Suppressor macrophage (primary cell): ENCODE data around the gene TNFRSF25.
"Not testable (repeated sequence)": the region's sequence is repeated elsewhere in the genome, so short reads cannot be mapped to it uniquely, and the experiment has no call there.

Experiments
- DNase-seq, 4 experiments: peaks; one replicate each; pipeline ENCODE4 v3.0.0-alpha.2; 2020 to 2022

Gene TNFRSF25

GRCh38 chr1:6470132-6471085 is 4.4 kb upstream of the TNFRSF25 start:
- no peak for DNase-seq

- DNase-seq = no peak
These were observed 2.9 kb upstream of the TNFRSF25 start for GRCh38 chr1:6468729-6469461.

GRCh38 chr1:6467744-6468688 is 2.0 kb upstream of the TNFRSF25 start:
- DNase-seq = no peak

GRCh38 chr1:6467224-6467623 is 1.3 kb upstream of the TNFRSF25 start:
- no peak for DNase-seq

- DNase-seq = no peak
These were observed 778 bp upstream of the TNFRSF25 start for GRCh38 chr1:6466751-6467150.

DNA sequence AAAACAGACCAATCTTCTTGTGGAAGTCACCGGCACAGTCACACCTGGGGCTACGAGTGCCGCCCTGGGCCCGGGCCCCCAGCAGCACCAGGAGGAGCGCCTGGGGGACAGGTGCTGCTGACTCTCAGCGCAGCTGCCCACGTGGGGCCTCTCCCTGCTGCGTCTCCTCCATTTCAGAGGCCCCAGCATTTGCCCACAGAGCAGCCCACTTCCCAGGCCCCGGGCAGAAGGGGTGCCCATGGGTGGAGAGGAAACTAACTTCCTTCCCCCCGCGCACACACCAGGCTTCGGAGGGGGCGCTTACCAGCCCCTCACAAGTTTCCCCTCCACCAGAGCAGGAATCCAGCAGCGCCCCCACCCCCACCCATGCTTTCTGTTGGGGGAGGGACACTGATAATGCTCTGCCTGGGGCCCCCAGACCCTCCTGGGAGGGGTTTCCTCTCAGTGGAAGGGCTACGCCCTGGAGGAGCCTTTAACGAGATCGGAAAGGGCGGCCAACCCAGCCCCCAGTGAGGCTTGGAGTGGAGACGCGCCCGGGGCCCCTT is 440 bp downstream of the TNFRSF25 start:
- no peak for DNase-seq

DNA sequence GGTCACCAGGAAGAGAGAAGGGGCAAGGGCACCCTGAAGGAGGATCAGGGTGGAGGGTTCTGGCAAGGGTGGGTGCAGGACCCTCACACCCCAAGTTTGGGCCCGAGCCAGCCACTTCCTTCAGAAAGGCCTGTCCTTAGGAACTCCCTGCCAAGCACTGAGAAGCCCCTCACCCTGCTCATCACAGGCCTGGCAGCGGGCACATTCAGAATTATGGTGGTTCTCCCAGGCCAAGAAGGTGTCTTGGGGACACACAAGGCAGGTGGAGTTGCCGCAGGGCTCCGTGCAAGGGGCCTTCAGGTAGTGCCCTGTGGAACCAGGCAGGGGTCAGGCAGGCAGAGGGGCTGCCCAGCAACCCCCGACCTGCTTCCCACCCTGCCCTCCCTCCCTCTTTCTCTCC is 1.1 kb downstream of the TNFRSF25 start:
- DNase-seq = no peak

GRCh38 chr1:6464514-6464836 is 1.5 kb downstream of the TNFRSF25 start:
- no peak for DNase-seq

DNA sequence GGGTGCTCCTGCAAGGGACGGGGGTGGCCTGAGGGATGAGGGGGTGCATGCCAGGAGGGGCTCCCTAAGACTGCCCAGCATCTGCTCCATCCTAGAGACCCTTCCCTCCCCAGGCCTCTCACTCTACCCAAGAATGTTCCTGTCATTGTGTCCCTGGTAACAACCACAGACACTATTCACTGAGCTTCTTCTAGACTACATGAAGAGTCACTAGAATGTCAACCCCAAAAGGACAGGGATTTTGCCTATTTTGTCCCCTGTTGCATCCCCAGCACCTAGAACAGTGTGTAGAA is 2.9 kb downstream of the TNFRSF25 start:
- no peak for DNase-seq

DNA sequence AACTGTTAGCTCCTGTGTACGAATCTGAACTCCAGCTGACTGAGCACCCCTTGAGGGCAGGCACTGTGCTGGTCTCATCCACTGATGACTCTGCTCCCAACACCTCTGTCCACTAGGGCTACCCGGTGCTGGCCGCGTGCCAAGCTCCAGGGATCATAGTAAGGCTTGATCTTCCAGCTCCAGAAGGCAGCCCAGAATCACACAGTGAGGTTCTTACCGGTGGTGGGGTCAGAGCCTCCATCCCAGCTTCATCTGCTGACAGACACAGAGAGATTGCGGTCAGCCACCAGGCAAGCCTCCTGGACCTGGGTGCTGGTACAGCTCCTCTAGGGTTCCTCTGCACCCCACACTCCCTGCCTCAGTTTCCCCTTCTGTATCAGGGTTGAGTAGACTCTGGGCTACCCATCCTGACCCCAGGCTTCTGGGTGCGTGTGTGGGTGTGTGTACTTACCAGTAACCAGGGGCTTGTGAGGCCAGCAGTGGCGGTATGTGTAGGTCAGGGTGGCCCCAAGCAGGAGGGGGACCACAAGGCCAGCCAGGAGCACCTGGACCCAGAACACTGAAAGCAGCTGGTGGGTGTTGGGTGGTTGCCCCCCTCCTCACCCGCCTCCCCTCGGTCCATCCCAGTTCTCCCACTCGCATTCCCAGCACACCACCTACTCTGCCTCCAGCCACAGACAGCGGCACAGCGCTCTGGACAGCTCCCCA is 3.4 kb downstream of the TNFRSF25 start:
- DNase-seq = no peak

GRCh38 chr1:6461538-6462411 is 4.2 kb downstream of the TNFRSF25 start:
- no peak for DNase-seq

GRCh38 chr1:6461051-6461530 is 4.9 kb downstream of the TNFRSF25 start:
- no peak for DNase-seq

DNA sequence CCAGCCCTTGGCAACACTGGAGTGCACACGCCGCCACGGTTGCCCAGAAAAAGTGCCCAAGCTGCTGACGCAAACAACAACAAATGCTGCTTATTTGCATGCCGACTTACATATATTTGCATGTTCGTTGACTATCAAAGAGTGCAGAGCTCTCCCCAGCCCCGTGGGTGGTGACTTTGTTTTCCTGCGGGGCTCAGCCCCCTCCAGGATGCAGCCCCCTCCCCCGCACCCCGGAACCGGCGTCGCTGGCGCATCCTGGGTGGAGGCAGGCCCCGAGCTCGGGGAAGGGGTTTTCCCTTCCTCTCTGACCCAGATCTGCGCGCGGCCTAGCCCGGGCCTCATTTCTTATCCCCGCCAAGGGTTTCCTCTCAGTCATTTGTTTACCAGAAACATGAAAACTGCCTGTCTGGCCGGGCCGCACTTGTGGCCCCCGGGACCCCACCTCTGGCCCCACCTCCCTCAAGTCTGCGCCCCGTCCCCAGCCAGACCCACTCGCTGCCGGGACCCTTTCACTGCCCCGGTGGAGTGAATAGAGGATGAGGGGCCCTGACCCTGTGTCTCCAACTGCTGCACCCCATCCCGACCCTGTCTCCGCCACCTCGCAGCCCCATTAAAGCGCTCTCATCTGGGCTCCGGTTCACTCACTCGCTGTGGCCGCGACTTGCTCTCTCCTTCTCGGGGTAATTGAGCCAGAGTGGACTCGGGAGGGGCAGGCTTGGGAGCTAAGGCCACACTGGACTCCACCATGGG is 5.5 kb downstream of the TNFRSF25 start:
- DNase-seq = no peak

DNA sequence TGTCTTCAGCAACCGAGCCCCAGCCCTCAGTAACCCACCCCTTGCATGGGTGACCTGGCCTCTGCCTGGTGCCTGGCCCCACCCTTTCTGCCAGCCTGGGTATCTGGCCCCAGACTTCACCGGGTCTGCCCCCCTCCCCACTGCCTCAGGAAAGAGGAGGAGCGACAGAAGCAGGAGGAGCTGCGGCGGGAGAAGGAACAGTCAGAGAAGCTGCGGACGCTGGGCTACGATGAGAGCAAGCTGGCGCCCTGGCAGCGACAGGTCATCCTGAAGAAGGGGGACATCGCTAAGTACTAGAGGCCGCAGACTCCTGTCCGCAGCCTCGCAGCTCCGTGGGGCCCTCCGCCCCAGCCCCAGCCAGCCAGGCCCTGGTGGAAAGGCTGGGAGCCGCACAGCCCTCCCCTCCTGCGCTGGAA is 6.1 kb downstream of the TNFRSF25 start:
- no peak for DNase-seq

DNA sequence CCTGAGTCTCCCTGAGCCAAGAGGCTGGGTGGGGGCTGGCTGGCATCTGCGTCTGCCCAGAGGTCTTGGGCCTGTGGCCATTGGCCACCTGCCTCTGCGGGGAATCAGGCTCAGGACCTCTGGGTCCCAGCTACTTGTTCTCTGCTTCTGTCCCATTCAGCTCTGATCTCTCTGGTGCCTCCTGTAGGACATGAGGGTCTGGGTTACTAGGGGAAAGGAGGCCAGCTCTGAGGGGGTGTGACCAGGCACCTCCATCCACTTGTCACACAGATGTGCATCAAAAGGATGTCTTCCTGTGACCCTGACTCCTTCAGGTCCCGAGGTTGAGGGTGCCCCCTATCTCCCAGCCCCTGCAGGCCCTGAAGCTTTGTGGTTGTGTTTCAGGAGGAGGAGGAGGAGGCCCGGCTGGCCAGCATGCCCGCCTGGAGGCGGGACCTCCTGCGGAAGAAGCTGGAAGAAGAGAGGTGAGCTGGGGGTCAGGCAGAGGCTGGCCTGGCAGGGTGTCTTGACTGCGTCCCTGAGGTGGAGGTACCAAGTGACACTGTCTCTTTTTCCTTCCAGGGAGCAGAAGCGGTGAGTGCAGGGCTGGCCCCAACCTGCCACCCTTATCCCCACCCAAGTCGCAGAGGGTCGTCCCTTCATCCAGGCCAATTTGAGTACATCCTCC is 9.0 kb downstream of the TNFRSF25 start:
- no peak for DNase-seq

GRCh38 chr1:6455752-6456520 is 10.0 kb downstream of the TNFRSF25 start:
- not testable (repeated sequence) for DNase-seq

- DNase-seq = no peak
These were observed 10.9 kb downstream of the TNFRSF25 start for GRCh38 chr1:6454856-6455751.
